CD14-positive monocyte (primary cell): ENCODE results near the gene MSRB1. TPM values are rescaled to one million over a fixed set of nuclear protein-coding genes. Genes with fewer than 3 reads are reported as not detected.

Experiments
- DNase-seq, 3 donors: peaks; one replicate each; pipeline ENCODE4 v3.0.0-alpha.2; 2011 to 2022
- H2AFZ ChIP-seq: 2 replicates; pipeline ENCODE4 v1.6.0; 2012; ENCODE audit warnings: mild to moderate bottlenecking, low read depth, low read length, inconsistent platforms; ENCODE audit not compliant: insufficient read depth, poor library complexity, severe bottlenecking
- H3K27ac ChIP-seq, 2 donors: 1 replicate in 1 of 2; 2 replicates in 1 of 2; pipeline ENCODE4 v1.5.1; 2012 to 2013; ENCODE audit warnings: low read length in 2 of 2, control low read depth in 1 of 2, inconsistent platforms in 1 of 2, low read depth in 1 of 2, mild to moderate bottlenecking in 1 of 2
- H3K27me3 ChIP-seq, 2 donors: one replicate each; pipeline versions ENCODE4 v1.6.0 to v1.6.1; 2011 to 2013; ENCODE audit warnings: low read length in 2 of 2; ENCODE audit not compliant: control insufficient read depth in 2 of 2, insufficient read depth in 2 of 2
- H3K36me3 ChIP-seq, 2 donors: replicated peaks in 1 of 2; 1 replicate in 1 of 2; 2 replicates in 1 of 2; pipeline versions ENCODE4 v1.5.1 to v1.6.1; 2012 to 2013; ENCODE audit warnings: low read length in 2 of 2, control low read depth in 1 of 2, inconsistent platforms in 1 of 2, mild to moderate bottlenecking in 1 of 2; ENCODE audit not compliant: insufficient read depth in 2 of 2, control insufficient read depth in 1 of 2
- H3K4me1 ChIP-seq, 2 donors: 1 replicate in 1 of 2; 2 replicates in 1 of 2; pipeline versions ENCODE4 v1.5.1 to v1.6.1; 2012 to 2013; ENCODE audit warnings: low read length in 2 of 2, control low read depth in 1 of 2, inconsistent platforms in 1 of 2, mild to moderate bottlenecking in 1 of 2, moderate library complexity in 1 of 2; ENCODE audit not compliant: insufficient read depth in 2 of 2, control insufficient read depth in 1 of 2
- H3K4me2 ChIP-seq: replicated peaks from 2 replicates; pipeline ENCODE3; 2012; ENCODE audit warnings: low read length, moderate library complexity, mild to moderate bottlenecking; ENCODE audit not compliant: poor library complexity, severe bottlenecking; ENCODE audit errors: extremely low read depth
- H3K4me3 ChIP-seq, 3 experiments: fragments of 200-600 bp in 1 of 3; sonication (generic) in 1 of 3; replicated peaks in 1 of 3; 1 replicate in 2 of 3; 2 replicates in 1 of 3; pipeline ENCODE4 v1.5.1; 2011 to 2013; ENCODE audit warnings: low read length in 3 of 3, mild to moderate bottlenecking in 3 of 3, control low read depth in 2 of 3, low read depth in 2 of 3, inconsistent platforms in 1 of 3, moderate library complexity in 1 of 3
- H3K79me2 ChIP-seq: 2 replicates; pipeline ENCODE4 v1.6.0; 2012; ENCODE audit warnings: mild to moderate bottlenecking, control low read depth, inconsistent platforms, low read length, moderate library complexity; ENCODE audit not compliant: insufficient read depth
- H3K9ac ChIP-seq: 2 replicates; pipeline ENCODE4 v1.6.0; 2017; ENCODE audit warnings: low read length, mild to moderate bottlenecking; ENCODE audit not compliant: insufficient read depth, poor library complexity, severe bottlenecking
- H3K9me3 ChIP-seq, 2 donors: replicated peaks in 1 of 2; 1 replicate in 1 of 2; 2 replicates in 1 of 2; pipeline versions ENCODE4 v1.5.1 to v1.6.1; 2012 to 2013; ENCODE audit warnings: low read length in 2 of 2, control low read depth in 1 of 2; ENCODE audit not compliant: control insufficient read depth in 1 of 2, insufficient read depth in 1 of 2
- H4K20me1 ChIP-seq: 2 replicates; pipeline ENCODE4 v1.6.0; 2012; ENCODE audit warnings: mild to moderate bottlenecking, low read length, control low read depth, moderate library complexity; ENCODE audit not compliant: insufficient read depth
- H3K27ac Mint-ChIP-seq, 7 donors: one replicate each; pipeline ENCODE4 v1.8.0; 2020; ENCODE audit warnings: mild to moderate bottlenecking in 7 of 7, mixed read lengths in 7 of 7, moderate library complexity in 6 of 7, inconsistent platforms in 2 of 7
- H3K27me3 Mint-ChIP-seq, 3 donors: one replicate each; pipeline ENCODE4 v1.8.0; 2021 to 2022; ENCODE audit warnings: low read depth in 3 of 3, mild to moderate bottlenecking in 3 of 3, mixed read lengths in 3 of 3, moderate library complexity in 3 of 3, inconsistent platforms in 1 of 3
- H3K36me3 Mint-ChIP-seq, 2 donors: one replicate each; pipeline ENCODE4 v1.8.0; 2020; ENCODE audit warnings: mixed read lengths in 2 of 2, inconsistent platforms in 1 of 2, mild to moderate bottlenecking in 1 of 2
- H3K4me1 Mint-ChIP-seq: one replicate; pipeline ENCODE4 v1.8.0; 2020; ENCODE audit warnings: mild to moderate bottlenecking, mixed read lengths
- H3K4me3 Mint-ChIP-seq, 2 donors: one replicate each; pipeline ENCODE4 v1.8.0; 2020; ENCODE audit warnings: mild to moderate bottlenecking in 2 of 2, mixed read lengths in 2 of 2, moderate library complexity in 1 of 2
- H3K9me3 Mint-ChIP-seq, 7 donors: one replicate each; pipeline ENCODE4 v1.8.0; 2020 to 2022; ENCODE audit warnings: mixed read lengths in 7 of 7, mild to moderate bottlenecking in 6 of 7, moderate library complexity in 6 of 7, inconsistent platforms in 2 of 7
- WGBS: methylation state at CpG from one replicate; pipeline ENCODE4 v1.1.5; 2013; ENCODE audit warnings: missing lambda C conversion rate; ENCODE audit not compliant: insufficient coverage; 5-methylcytosine and 5-hydroxymethylcytosine counted together
- intact Hi-C, 2 donors: fragments of 100-400 bp; cut with micrococcal nuclease; formaldehyde crosslinking; loops; one replicate each; pipeline versions ENCODE4 v1.15.0 to v1.15.1; 2023
- polyA minus RNA-seq: library from RNA; depleted of rRNA, polyadenylated mRNA; stranded (reverse); fragments of >200 nt; gene quantifications from 2 replicates; pipeline ENCODE4 v1.2.3, GENCODE V29; 2012
- polyA plus RNA-seq, 3 donors: library from polyadenylated mRNA; depleted of rRNA in 1 of 3; unstranded in 2 of 3; stranded (reverse) in 1 of 3; fragments of 300-500 nt in 2 of 3; fragments of >200 nt in 1 of 3; fragmentation: Illumina TruSeq in 2 of 3; gene quantifications; 1 replicate in 2 of 3; 2 replicates in 1 of 3; pipeline ENCODE4 v1.2.3, GENCODE V29; 2012 to 2021
- total RNA-seq, 12 experiments: library from RNA in 1 of 12; stranded (reverse) in 1 of 12; fragments of 120-200 nt in 1 of 12; gene quantifications; one replicate each; pipeline ENCODE4 v1.2.4 and lab custom pipeline; 2013 to 2026; ENCODE audit warnings: mixed read lengths in 6 of 12, inconsistent platforms in 1 of 12
- TF ChIP-seq, protein P1 (sequence below): fragments of 200-600 bp; IDR thresholded peaks from one replicate; pipeline ENCODE4 v1.8.0; 2022; ENCODE audit warnings: antibody characterized with exemption, mild to moderate bottlenecking

The MSRB1 gene, protein sequence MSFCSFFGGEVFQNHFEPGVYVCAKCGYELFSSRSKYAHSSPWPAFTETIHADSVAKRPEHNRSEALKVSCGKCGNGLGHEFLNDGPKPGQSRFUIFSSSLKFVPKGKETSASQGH
- 89.0 TPM for total RNA-seq (2013)
- polyA plus RNA-seq: 100 to 1,000 TPM; 116 to 427 (median 416) TPM
- 135 and 197 TPM in 2 replicates for polyA minus RNA-seq
- 2.1 to 19.2 (median 16.7) reads per million in 11 experiments for total RNA-seq (lab: John Stamatoyannopoulos, UW)

DNA sequence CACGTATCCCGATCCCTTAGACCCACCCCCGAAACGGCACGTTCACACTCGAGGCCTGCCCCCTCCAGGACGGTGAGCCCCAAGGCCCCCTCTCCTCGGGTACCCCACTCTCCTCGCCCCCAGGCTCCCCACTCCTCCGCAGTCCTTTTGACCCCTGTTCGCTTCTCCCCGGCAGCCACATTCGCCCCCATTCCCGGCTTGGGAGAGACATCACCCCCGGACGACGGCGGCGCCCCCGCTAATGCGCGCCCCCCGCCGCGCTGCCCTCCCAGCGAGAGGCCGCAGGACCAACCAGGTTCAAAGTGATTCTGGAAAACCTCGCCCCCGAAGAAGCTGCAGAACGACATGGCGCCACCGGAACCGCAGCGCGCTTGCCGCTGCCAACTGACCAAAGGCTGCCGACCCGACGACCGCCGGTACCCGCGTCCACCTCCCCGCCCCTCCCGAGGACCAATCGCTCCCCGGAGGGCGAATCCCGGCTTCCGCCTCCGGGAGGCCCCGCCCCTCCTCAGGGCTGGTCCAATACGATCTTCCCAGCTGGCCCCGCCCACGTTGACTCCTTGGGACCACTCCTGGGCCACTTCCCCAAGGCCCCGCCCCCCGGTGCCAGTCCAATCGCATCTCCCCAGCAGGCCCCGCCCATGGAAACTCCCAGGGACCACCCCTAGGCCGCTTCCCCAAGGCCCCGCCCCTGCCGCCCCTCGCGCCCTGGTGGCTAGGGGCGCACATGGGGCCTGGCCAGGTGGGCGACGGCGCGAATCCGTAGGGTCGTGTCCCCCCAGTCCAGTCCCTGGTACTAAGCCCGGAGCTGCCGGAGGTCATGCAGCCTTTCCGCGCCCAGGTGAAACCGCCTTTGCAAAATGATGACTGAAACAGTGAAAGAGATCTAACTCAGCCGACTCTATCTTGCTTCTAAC is at the start of gene MSRB1:
MSRB1 (minus strand) TSS at position 390 of the 917 bp plus-strand sequence; CDS start at position 347, 43 bp downstream.
- Histone ChIP-seq H3K4me1 (peaks cover 53 to 60% of the 10 kb centered on the region in 2 donors), H4K20me1 (peaks cover 27% of the 10 kb centered on the region), H3K79me2 (peaks cover 49% of the 10 kb centered on the region), H2AFZ (peak within 1 kb of the TSS; percentile 87), H3K27me3 (no peaks in the 10 kb centered on the region), H3K4me3 (peak within 1 kb of the TSS; percentile 86 to 99 (median 92)), H3K9ac (peak within 1 kb of the TSS; percentile 82), H3K9me3 (no peaks in the 10 kb centered on the region), H3K36me3 (peaks cover 29 to 31% of the 10 kb centered on the region in 2 donors), H3K4me2 (peak within 1 kb of the TSS; percentile 100), H3K27ac (peak within 1 kb of the TSS; percentile 83)
- Mint-ChIP-seq H3K27ac (peak within 1 kb of the TSS; percentile 85 to 95 (median 94)), H3K9me3 (no peaks in the 10 kb centered on the region), H3K4me3 (peak within 1 kb of the TSS; percentile 89 to 91), H3K27me3 (peaks cover 0 to 3% (median 2%) of the 10 kb centered on the region in 3 donors), H3K4me1 (peaks cover 51% of the 10 kb centered on the region), H3K36me3 (peaks cover 25 to 36% of the 10 kb centered on the region in 2 donors)
- TF ChIP-seq, protein P1, sequence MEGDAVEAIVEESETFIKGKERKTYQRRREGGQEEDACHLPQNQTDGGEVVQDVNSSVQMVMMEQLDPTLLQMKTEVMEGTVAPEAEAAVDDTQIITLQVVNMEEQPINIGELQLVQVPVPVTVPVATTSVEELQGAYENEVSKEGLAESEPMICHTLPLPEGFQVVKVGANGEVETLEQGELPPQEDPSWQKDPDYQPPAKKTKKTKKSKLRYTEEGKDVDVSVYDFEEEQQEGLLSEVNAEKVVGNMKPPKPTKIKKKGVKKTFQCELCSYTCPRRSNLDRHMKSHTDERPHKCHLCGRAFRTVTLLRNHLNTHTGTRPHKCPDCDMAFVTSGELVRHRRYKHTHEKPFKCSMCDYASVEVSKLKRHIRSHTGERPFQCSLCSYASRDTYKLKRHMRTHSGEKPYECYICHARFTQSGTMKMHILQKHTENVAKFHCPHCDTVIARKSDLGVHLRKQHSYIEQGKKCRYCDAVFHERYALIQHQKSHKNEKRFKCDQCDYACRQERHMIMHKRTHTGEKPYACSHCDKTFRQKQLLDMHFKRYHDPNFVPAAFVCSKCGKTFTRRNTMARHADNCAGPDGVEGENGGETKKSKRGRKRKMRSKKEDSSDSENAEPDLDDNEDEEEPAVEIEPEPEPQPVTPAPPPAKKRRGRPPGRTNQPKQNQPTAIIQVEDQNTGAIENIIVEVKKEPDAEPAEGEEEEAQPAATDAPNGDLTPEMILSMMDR: no peak
- peak; percentile 98 to 99 (median 98) for DNase-seq
- WGBS: under 1% methylated on average over 55 of the region's 77 CpGs
- intact Hi-C loops: loop anchor here in 1 of 2 donors (2.0 to 10.0 kb wide), 3 partner anchors 50 to 212 kb away; partner anchors contain the start of genes NUBP2, SPSB3 and TRAF7
